ENCODE data around the gene SH3PXD2A. TPM values are rescaled to one million over a fixed set of nuclear protein-coding genes. Genes with fewer than 3 reads are reported as not detected.
A peak's percentile ranks its signal among the peaks of the same experiment; 100 is the strongest.

Gene SH3PXD2A
- total RNA-seq, 1 donor = 29.0 TPM

- Histone ChIP-seq H3K27ac (ENCODE audit: low read depth, low read length) (no peak overlapping the region), H3K9me3 (ENCODE audit: low read depth, low read length) (no peaks in the 10 kb centered on the region), H3K4me2 (ENCODE audit: insufficient read depth, low read length) (no peak overlapping the region), H3K36me3 (ENCODE audit: insufficient read depth, low read length) (no peaks in the 10 kb centered on the region), H3K79me2 (ENCODE audit: insufficient read depth, low read length) (no peaks in the 10 kb centered on the region), H2AFZ (ENCODE audit: low read length) (no peak overlapping the region), H3K4me3 (ENCODE audit: insufficient read depth, low read length) (no peak overlapping the region), H3K4me1 (ENCODE audit: insufficient read depth, low read length) (peaks cover 10% of the 10 kb centered on the region), H4K20me1 (ENCODE audit: insufficient read depth, low read length) (peaks cover 14% of the 10 kb centered on the region), H3K27me3 (ENCODE audit: insufficient read depth, low read length) (no peaks in the 10 kb centered on the region)
- no peak for TF ChIP-seq CTCF (IDR thresholded peaks at IDR 0.05; ENCODE audit: extremely low read depth, low read depth, low read length)
- peak; percentile 76 for DNase-seq (ENCODE audit: insufficient read length, low spot score, missing footprints)
Observed at GRCh38 chr10:103707956-103708626, 147.3 kb downstream of the SH3PXD2A start.

GRCh38 chr10:103706762-103707161, 148.6 kb downstream of the SH3PXD2A start:
- H2AFZ ChIP-seq (ENCODE audit: low read length) = no peak overlapping the region
- no peaks in the 10 kb centered on the region for H3K79me2 ChIP-seq (ENCODE audit: insufficient read depth, low read length)
- no peaks in the 10 kb centered on the region for H3K9me3 ChIP-seq (ENCODE audit: low read depth, low read length)
- H3K27ac ChIP-seq (ENCODE audit: low read depth, low read length) = no peak overlapping the region
- H3K36me3 ChIP-seq (ENCODE audit: insufficient read depth, low read length) = no peaks in the 10 kb centered on the region
- no peaks in the 10 kb centered on the region for H3K27me3 ChIP-seq (ENCODE audit: insufficient read depth, low read length)
- peaks cover 14% of the 10 kb centered on the region for H4K20me1 ChIP-seq (ENCODE audit: insufficient read depth, low read length)
- H3K4me2 ChIP-seq (ENCODE audit: insufficient read depth, low read length) = no peak overlapping the region
- TF ChIP-seq CTCF (IDR thresholded peaks at IDR 0.05; ENCODE audit: extremely low read depth, low read depth, low read length) = no peak
- H3K4me1 ChIP-seq (ENCODE audit: insufficient read depth, low read length) = peaks cover 10% of the 10 kb centered on the region
- no peak overlapping the region for H3K4me3 ChIP-seq (ENCODE audit: insufficient read depth, low read length)
- no peak for DNase-seq (ENCODE audit: insufficient read length, low spot score, missing footprints)

- no peaks in the 10 kb centered on the region for H3K9me3 ChIP-seq (ENCODE audit: low read depth, low read length)
- no peak for DNase-seq (ENCODE audit: insufficient read length, low spot score, missing footprints)
- H4K20me1 ChIP-seq (ENCODE audit: insufficient read depth, low read length) = peaks cover 14% of the 10 kb centered on the region
- no peak overlapping the region for H3K27ac ChIP-seq (ENCODE audit: low read depth, low read length)
- peaks cover 10% of the 10 kb centered on the region for H3K4me1 ChIP-seq (ENCODE audit: insufficient read depth, low read length)
- TF ChIP-seq CTCF (IDR thresholded peaks at IDR 0.05; ENCODE audit: extremely low read depth, low read depth, low read length) = no peak
- H3K4me2 ChIP-seq (ENCODE audit: insufficient read depth, low read length) = no peak overlapping the region
- no peaks in the 10 kb centered on the region for H3K27me3 ChIP-seq (ENCODE audit: insufficient read depth, low read length)
- no peaks in the 10 kb centered on the region for H3K36me3 ChIP-seq (ENCODE audit: insufficient read depth, low read length)
- H3K79me2 ChIP-seq (ENCODE audit: insufficient read depth, low read length) = no peaks in the 10 kb centered on the region
- H3K4me3 ChIP-seq (ENCODE audit: insufficient read depth, low read length) = no peak overlapping the region
- H2AFZ ChIP-seq (ENCODE audit: low read length) = no peak overlapping the region
Observed at GRCh38 chr10:103706047-103706446, 149.3 kb downstream of the SH3PXD2A start.

- H2AFZ ChIP-seq (ENCODE audit: low read length) = no peak overlapping the region
- no peak for TF ChIP-seq CTCF (IDR thresholded peaks at IDR 0.05; ENCODE audit: extremely low read depth, low read depth, low read length)
- peaks cover 11% of the 10 kb centered on the region for H4K20me1 ChIP-seq (ENCODE audit: insufficient read depth, low read length)
- H3K27ac ChIP-seq (ENCODE audit: low read depth, low read length) = no peak overlapping the region
- no peak for DNase-seq (ENCODE audit: insufficient read length, low spot score, missing footprints)
- no peaks in the 10 kb centered on the region for H3K27me3 ChIP-seq (ENCODE audit: insufficient read depth, low read length)
- peaks cover 5% of the 10 kb centered on the region for H3K4me1 ChIP-seq (ENCODE audit: insufficient read depth, low read length)
- H3K4me2 ChIP-seq (ENCODE audit: insufficient read depth, low read length) = no peak overlapping the region
- no peak overlapping the region for H3K4me3 ChIP-seq (ENCODE audit: insufficient read depth, low read length)
- no peaks in the 10 kb centered on the region for H3K79me2 ChIP-seq (ENCODE audit: insufficient read depth, low read length)
- no peaks in the 10 kb centered on the region for H3K36me3 ChIP-seq (ENCODE audit: insufficient read depth, low read length)
- no peaks in the 10 kb centered on the region for H3K9me3 ChIP-seq (ENCODE audit: low read depth, low read length)
Observed at GRCh38 chr10:103703941-103704919, 151.1 kb downstream of the SH3PXD2A start.
